Gastrocnemius medialis (tissue), 4 donors: ENCODE measurements around the gene PHF2. TPM values are rescaled to one million over a fixed set of nuclear protein-coding genes. Genes with fewer than 3 reads are reported as not detected.
A peak's percentile ranks its signal among the peaks of the same experiment; 100 is the strongest.

ENCODE experiments used
- ATAC-seq, 2 donors: fragments of 150-250 bp; one replicate each; pipeline ENCODE4 v1.9.1; 2016
- DNase-seq, 2 donors: peaks; one replicate each; pipeline ENCODE4 v3.0.0-alpha.2; 2019
- H3K27ac ChIP-seq, 4 donors: fragments of 200-600 bp; sonication (generic); 1 replicate in 1 of 4; 2 replicates in 3 of 4; pipeline ENCODE4 v1.5.1; 2016 to 2018; ENCODE audit warnings: mild to moderate bottlenecking in 2 of 4, moderate library complexity in 1 of 4
- H3K27me3 ChIP-seq, 3 donors: fragments of 200-600 bp; sonication (generic) in 2 of 3; 1 replicate in 1 of 3; 2 replicates in 2 of 3; pipeline versions ENCODE4 v1.5.1 to v1.6.0; 2016 to 2019; ENCODE audit warnings: mild to moderate bottlenecking in 1 of 3, moderate library complexity in 1 of 3
- H3K36me3 ChIP-seq, 2 donors: fragments of 200-600 bp; sonication (generic) in 1 of 2; one replicate each; pipeline ENCODE4 v1.5.1; 2017 to 2018
- H3K4me1 ChIP-seq, 2 donors: fragments of 200-600 bp; sonication (generic) in 1 of 2; one replicate each; pipeline ENCODE4 v1.5.1; 2016 to 2017; ENCODE audit warnings: mild to moderate bottlenecking in 2 of 2
- H3K4me3 ChIP-seq, 4 donors: fragments of 200-600 bp; sonication (generic) in 3 of 4; 1 replicate in 1 of 4; 2 replicates in 3 of 4; pipeline ENCODE4 v1.5.1; 2016 to 2019; ENCODE audit warnings: mild to moderate bottlenecking in 2 of 4
- H3K9me3 ChIP-seq, 3 donors: fragments of 200-600 bp; sonication (generic) in 2 of 3; 1 replicate in 1 of 3; 2 replicates in 2 of 3; pipeline ENCODE4 v1.5.1; 2016 to 2019
- POLR2A ChIP-seq, 2 donors: fragments of 450-650 bp; IDR thresholded peaks; one replicate each; pipeline ENCODE4 v1.6.1; 2017; ENCODE audit warnings: antibody characterized with exemption in 2 of 2, mild to moderate bottlenecking in 2 of 2, moderate library complexity in 2 of 2
- in situ Hi-C, 4 donors: fragments of 200-750 bp; cut with MboI; loops; one replicate each; pipeline versions ENCODE4 v1.15.0 to v1.8.0; 2017; ENCODE audit warnings: low sequenced_read_pairs in 4 of 4
- intact Hi-C: fragments of 100-400 bp; cut with DNase I; formaldehyde crosslinking; loops from one replicate; pipeline ENCODE4 v1.15.1; 2023; ENCODE audit warnings: low total_unique reads
- total RNA-seq, 4 donors: library from RNA; depleted of rRNA; stranded (reverse); fragments of >200 nt; gene quantifications; one replicate each; pipeline versions ENCODE4 v1.1.0 to v1.2.3, GENCODE V29; 2016
- TF ChIP-seq, protein P1 (sequence below), 5 experiments: fragments of 450-650 bp in 3 of 5; fragments of 200-600 bp in 2 of 5; sonication (generic) in 2 of 5; IDR thresholded peaks in 4 of 5; conservative IDR thresholded peaks in 1 of 5; 1 replicate in 4 of 5; 2 replicates in 1 of 5; pipeline ENCODE4 v1.5.1; 2016 to 2019; ENCODE audit warnings: antibody characterized with exemption in 5 of 5, mild to moderate bottlenecking in 3 of 5, moderate library complexity in 3 of 5

Gene PHF2
- total RNA-seq, 4 donors from 2014 or later = 18.8 to 24.3 (median 21.9) TPM

DNA sequence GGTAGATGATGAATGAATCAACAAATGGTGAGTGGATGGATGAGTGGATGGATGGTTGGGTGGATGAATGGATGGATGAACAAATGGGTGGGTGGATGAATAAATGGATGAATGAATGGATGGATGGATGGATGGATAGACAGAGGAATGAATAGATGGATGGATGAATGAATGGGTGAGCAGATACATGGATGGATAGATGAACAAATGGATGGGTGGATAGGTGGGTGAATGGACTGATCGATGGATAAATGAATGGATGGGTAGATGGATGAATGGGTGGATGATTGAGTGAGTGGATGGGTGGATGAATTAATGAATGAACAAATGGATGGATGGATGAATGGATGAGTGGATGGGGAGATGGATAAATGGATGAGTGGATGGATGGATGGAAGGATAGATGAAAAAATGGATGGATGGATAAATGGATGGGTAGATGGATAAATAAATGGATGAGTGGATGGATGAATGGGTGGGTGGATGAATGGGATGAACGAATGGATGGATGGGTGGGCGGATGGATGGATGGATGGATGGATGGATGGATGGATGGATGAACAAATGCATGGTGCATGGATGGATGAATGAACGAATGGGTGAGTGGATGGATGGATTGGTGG is 85.7 kb downstream of the PHF2 start:
- ATAC-seq (no peak), DNase-seq (no peak)
- H3K4me3 ChIP-seq = no peak overlapping the region
- no peak overlapping the region for H3K27ac ChIP-seq
- H3K36me3 ChIP-seq = peaks cover 0 to 74% of the 10 kb centered on the region in 2 donors
- intact Hi-C loops = no loop called here
- TF ChIP-seq POLR2A (IDR thresholded peaks at IDR 0.05) = no peak
- TF ChIP-seq, protein P1, sequence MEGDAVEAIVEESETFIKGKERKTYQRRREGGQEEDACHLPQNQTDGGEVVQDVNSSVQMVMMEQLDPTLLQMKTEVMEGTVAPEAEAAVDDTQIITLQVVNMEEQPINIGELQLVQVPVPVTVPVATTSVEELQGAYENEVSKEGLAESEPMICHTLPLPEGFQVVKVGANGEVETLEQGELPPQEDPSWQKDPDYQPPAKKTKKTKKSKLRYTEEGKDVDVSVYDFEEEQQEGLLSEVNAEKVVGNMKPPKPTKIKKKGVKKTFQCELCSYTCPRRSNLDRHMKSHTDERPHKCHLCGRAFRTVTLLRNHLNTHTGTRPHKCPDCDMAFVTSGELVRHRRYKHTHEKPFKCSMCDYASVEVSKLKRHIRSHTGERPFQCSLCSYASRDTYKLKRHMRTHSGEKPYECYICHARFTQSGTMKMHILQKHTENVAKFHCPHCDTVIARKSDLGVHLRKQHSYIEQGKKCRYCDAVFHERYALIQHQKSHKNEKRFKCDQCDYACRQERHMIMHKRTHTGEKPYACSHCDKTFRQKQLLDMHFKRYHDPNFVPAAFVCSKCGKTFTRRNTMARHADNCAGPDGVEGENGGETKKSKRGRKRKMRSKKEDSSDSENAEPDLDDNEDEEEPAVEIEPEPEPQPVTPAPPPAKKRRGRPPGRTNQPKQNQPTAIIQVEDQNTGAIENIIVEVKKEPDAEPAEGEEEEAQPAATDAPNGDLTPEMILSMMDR (IDR thresholded peaks at IDR 0.05 in 4 of 5, conservative IDR thresholded peaks at IDR 0.05 in 1 of 5) = no peak
- in situ Hi-C loops = no loop called here
- no peaks in the 10 kb centered on the region for H3K9me3 ChIP-seq
- H3K27me3 ChIP-seq = no peaks in the 10 kb centered on the region
- H3K4me1 ChIP-seq = no peaks in the 10 kb centered on the region

DNA sequence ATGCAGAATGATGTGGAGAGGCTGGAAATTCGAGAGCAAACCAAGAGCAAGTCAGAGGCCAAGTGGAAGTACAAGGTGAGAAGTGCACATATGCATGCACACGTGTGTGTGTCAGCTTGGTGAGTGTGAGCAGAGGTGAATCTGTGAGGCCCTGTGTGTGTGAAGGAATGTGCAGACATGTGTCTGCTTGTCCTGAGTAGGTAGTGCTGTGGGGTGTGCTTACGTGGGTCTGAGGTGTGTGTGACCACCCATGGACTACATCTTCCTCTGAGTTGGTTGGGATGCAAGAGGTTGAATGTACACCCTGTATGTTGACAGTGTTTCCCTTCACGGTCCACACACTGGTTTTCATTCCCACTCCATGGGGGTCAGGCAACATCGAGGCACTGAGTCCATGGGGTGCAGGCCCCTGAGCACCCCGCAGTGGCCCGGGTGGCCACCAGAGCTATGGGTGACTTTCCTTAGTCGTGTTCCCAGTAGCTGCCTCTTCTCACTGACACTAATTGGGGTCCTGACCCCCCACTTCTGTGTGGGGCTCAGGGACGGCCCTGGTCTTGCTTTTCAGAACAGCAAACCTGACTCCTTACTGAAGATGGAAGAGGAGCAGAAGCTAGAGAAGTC is 86.7 kb downstream of the PHF2 start:
- no peak for TF ChIP-seq POLR2A (IDR thresholded peaks at IDR 0.05)
- TF ChIP-seq, protein P1 (IDR thresholded peaks at IDR 0.05 in 4 of 5, conservative IDR thresholded peaks at IDR 0.05 in 1 of 5) = no peak
- in situ Hi-C loops = no loop called here
- H3K27ac ChIP-seq = no peak overlapping the region
- no peaks in the 10 kb centered on the region for H3K4me1 ChIP-seq
- H3K27me3 ChIP-seq = no peaks in the 10 kb centered on the region
- ATAC-seq (no peak), DNase-seq (no peak)
- H3K4me3 ChIP-seq = no peak overlapping the region
- intact Hi-C loops = no loop called here
- peaks cover 0 to 70% of the 10 kb centered on the region in 2 donors for H3K36me3 ChIP-seq
- H3K9me3 ChIP-seq = no peaks in the 10 kb centered on the region

DNA sequence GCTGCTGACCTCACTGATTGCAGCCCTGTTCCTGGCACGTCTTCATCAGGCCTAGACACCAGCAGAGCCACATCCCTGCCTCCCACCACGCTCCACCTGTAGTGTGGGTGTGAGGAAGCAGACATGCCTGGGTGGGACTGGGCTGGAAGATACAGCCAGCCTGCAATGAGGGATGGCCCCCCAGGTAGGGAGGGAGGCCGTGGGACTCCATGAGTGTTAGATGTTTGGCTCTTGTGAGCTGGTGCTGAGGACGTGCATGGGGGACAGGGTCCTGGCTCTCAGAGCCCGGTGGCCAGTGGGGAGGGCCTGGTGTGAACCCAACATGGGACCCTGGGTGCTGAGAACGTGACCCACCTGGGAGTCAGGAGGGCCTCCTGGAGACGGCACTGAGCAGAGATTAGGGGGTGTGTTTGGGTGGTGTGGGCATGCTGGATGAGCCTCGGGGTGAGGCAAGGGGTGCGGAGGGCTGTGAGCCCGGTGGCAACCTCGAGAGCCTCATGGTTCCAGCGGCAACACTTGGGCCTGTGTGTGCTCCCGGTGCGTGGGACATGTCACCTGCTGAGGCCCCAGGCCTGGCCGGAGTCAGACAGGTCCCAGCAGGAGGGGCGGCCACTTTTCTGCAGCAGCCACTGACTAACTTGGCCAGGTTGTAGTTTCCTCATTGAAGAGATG is 87.6 kb downstream of the PHF2 start:
- intact Hi-C loops = no loop called here
- no peaks in the 10 kb centered on the region for H3K4me1 ChIP-seq
- H3K4me3 ChIP-seq = no peak overlapping the region
- DNase-seq (peak in 1 of 2 donors; percentile 5), ATAC-seq (no peak)
- TF ChIP-seq, protein P1 (IDR thresholded peaks at IDR 0.05 in 4 of 5, conservative IDR thresholded peaks at IDR 0.05 in 1 of 5) = no peak
- TF ChIP-seq POLR2A (IDR thresholded peaks at IDR 0.05) = no peak
- in situ Hi-C loops = no loop called here
- H3K9me3 ChIP-seq = no peaks in the 10 kb centered on the region
- no peak overlapping the region for H3K27ac ChIP-seq
- H3K36me3 ChIP-seq = peaks cover 0 to 61% of the 10 kb centered on the region in 2 donors
- H3K27me3 ChIP-seq = no peaks in the 10 kb centered on the region

DNA sequence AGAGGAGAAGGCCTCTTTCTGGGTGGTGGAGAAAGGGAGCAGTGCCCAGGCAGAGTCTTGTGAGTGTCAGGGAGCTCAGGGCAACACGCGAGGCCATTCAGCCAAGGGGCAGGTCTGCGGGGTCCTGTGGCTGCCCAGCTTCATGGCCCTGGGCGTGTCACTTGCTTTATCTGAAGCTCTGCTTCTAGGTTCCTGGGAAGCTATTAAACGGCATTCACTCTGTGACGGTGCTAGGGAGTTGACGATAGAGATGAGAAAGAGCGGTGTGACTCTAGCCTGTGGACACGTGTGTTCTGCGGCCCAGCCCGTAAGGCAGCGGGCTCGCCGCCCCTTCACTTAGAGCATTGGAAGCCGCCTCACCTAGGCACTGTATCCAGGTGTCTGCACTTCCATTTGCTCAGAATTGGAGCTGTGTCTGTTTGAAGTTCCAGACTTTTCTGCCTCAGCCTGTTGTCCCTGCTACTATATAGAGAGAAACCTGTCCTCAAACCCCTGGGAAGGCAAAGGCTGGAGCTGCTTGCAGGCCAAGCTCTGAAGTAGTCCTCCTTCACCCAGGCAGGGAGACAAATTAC is 88.3 kb downstream of the PHF2 start:
- DNase-seq (peak in 1 of 2 donors; percentile 3), ATAC-seq (no peak)
- no peaks in the 10 kb centered on the region for H3K9me3 ChIP-seq
- in situ Hi-C loops = no loop called here
- TF ChIP-seq, protein P1 (IDR thresholded peaks at IDR 0.05 in 4 of 5, conservative IDR thresholded peaks at IDR 0.05 in 1 of 5) = no peak
- TF ChIP-seq POLR2A (IDR thresholded peaks at IDR 0.05) = no peak
- H3K4me3 ChIP-seq = no peak overlapping the region
- no peaks in the 10 kb centered on the region for H3K4me1 ChIP-seq
- intact Hi-C loops = no loop called here
- no peak overlapping the region for H3K27ac ChIP-seq
- H3K27me3 ChIP-seq = no peaks in the 10 kb centered on the region
- H3K36me3 ChIP-seq = peaks cover 0 to 56% of the 10 kb centered on the region in 2 donors
